ENCODE measurements around the gene FXN. TPM values are rescaled to one million over a fixed set of nuclear protein-coding genes. Genes with fewer than 3 reads are reported as not detected.

Gene FXN
- total and polyA plus RNA-seq, 11 donors = 14.8 to 40.2 (median 24.1) TPM

GRCh38 chr9:69009708-69010107 is 25.8 kb upstream of the FXN start:
- no peak overlapping the region for H3K27ac ChIP-seq
- H3K4me3 ChIP-seq = no peak overlapping the region
- DNase-seq (no peak), ATAC-seq (no peak)
- TF ChIP-seq CTCF (IDR thresholded peaks at IDR 0.05) (no peak), POLR2A (IDR thresholded peaks at IDR 0.05) (no peak)
- H3K4me1 ChIP-seq = no peaks in the 10 kb centered on the region
- H3K9me3 ChIP-seq = no peaks in the 10 kb centered on the region
- intact Hi-C loops (cut with DNase I) = loop anchor here in 4 of 10 donors (5.0 to 10.0 kb wide), 4 partner anchors 155 to 425 kb away; no protein-coding TSS in a partner anchor
- H3K36me3 ChIP-seq = peaks cover 0 to 12% (median 0%) of the 10 kb centered on the region in 9 donors
- WGBS, 4 donors = 63 to 82% (median 67%) methylated on average over 1 of the region's 1 CpG
- H3K27me3 ChIP-seq = no peaks in the 10 kb centered on the region

- no peak for ATAC-seq
- H3K4me3 ChIP-seq = no peak overlapping the region
- H3K27me3 ChIP-seq = no peaks in the 10 kb centered on the region
- H3K36me3 ChIP-seq = peaks cover 0 to 12% (median 0%) of the 10 kb centered on the region in 9 donors
- DNase-seq = no peak
- H3K9me3 ChIP-seq = no peaks in the 10 kb centered on the region
- intact Hi-C loops (cut with DNase I) = loop anchor here in 1 of 10 donors (5.0 kb wide), 1 partner anchor 416 kb away; no protein-coding TSS in a partner anchor
- no peak overlapping the region for H3K27ac ChIP-seq
- peaks cover 0 to 7% (median 0%) of the 10 kb centered on the region in 12 donors for H3K4me1 ChIP-seq
- TF ChIP-seq POLR2A (IDR thresholded peaks at IDR 0.05) (no peak), CTCF (IDR thresholded peaks at IDR 0.05) (no peak)
- 76 to 87% (median 81%) methylated on average over 16 to 18 of the region's 18 CpGs for WGBS, 4 donors
These were observed 22.7 kb upstream of the FXN start for GRCh38 chr9:69012696-69013381.

GRCh38 chr9:69013382-69013727 is 22.2 kb upstream of the FXN start:
- intact Hi-C loops (cut with DNase I) = loop anchor here in 1 of 10 donors (5.0 kb wide), 1 partner anchor 416 kb away; no protein-coding TSS in a partner anchor
- TF ChIP-seq CTCF (IDR thresholded peaks at IDR 0.05) (no peak), POLR2A (IDR thresholded peaks at IDR 0.05) (no peak)
- H3K4me3 ChIP-seq = no peak overlapping the region
- H3K4me1 ChIP-seq = peaks cover 0 to 7% (median 0%) of the 10 kb centered on the region in 12 donors
- H3K27ac ChIP-seq = no peak overlapping the region
- ATAC-seq (peak in 1 of 4 donors; percentile 22), DNase-seq (no peak)
- H3K9me3 ChIP-seq = no peaks in the 10 kb centered on the region
- H3K27me3 ChIP-seq = no peaks in the 10 kb centered on the region
- H3K36me3 ChIP-seq = peaks cover 0 to 12% (median 0%) of the 10 kb centered on the region in 9 donors
- WGBS, 4 donors = 97 to 98% (median 97%) methylated on average over 25 to 26 of the region's 26 CpGs

GRCh38 chr9:69014013-69014412 is 21.5 kb upstream of the FXN start, which contains the start of gene PRKACG:
PRKACG (minus strand) TSS chr9:69014113; CDS start chr9:69014092, 21 bp downstream.
- Histone ChIP-seq H3K27ac (no peak within 1 kb of the TSS), H3K4me3 (no peak within 1 kb of the TSS), H3K27me3 (no peaks in the 10 kb centered on the region), H3K4me1 (peaks cover 0 to 7% (median 0%) of the 10 kb centered on the region in 12 donors), H3K9me3 (no peaks in the 10 kb centered on the region), H3K36me3 (peaks cover 0 to 9% (median 0%) of the 10 kb centered on the region in 9 donors)
- ATAC-seq (no peak), DNase-seq (no peak)
- WGBS, 4 donors = 93 to 98% (median 97%) methylated on average over 20 to 29 of the region's 29 CpGs
- intact Hi-C loops (cut with DNase I) = loop anchor here in 1 of 10 donors (5.0 kb wide), 1 partner anchor 417 kb away; no protein-coding TSS in a partner anchor
- TF ChIP-seq CTCF (IDR thresholded peaks at IDR 0.05) (no peak), POLR2A (IDR thresholded peaks at IDR 0.05) (no peak)
